Adipocyte (in vitro differentiated cells): ENCODE data around the gene ZSCAN2.

ENCODE experiments used
- DNase-seq: peaks from one replicate; pipeline ENCODE4 v3.0.0-alpha.2; 2015; ENCODE audit warnings: low read depth
- H3K27me3 ChIP-seq: replicated peaks from 2 replicates; pipeline ENCODE4 v1.7.0; 2013; ENCODE audit warnings: mild to moderate bottlenecking, low read length, moderate library complexity; ENCODE audit not compliant: control insufficient read depth, insufficient read depth
- H3K36me3 ChIP-seq: 2 replicates; pipeline ENCODE4 v1.7.0; 2013; ENCODE audit warnings: low read length, mild to moderate bottlenecking, moderate library complexity; ENCODE audit not compliant: control insufficient read depth, insufficient read depth, severe bottlenecking
- H3K4me1 ChIP-seq: 2 replicates; pipeline ENCODE4 v1.7.0; 2013; ENCODE audit warnings: mild to moderate bottlenecking, low read length, moderate library complexity; ENCODE audit not compliant: control insufficient read depth, insufficient read depth
- H3K4me3 ChIP-seq: 2 replicates; pipeline ENCODE4 v1.7.0; 2013; ENCODE audit warnings: mild to moderate bottlenecking, low read length, moderate library complexity
- H3K9ac ChIP-seq: 2 replicates; pipeline ENCODE4 v1.7.0; 2013; ENCODE audit warnings: mild to moderate bottlenecking, low read length, moderate library complexity
- H3K9me3 ChIP-seq: 2 replicates; pipeline ENCODE4 v1.7.0; 2013; ENCODE audit warnings: mild to moderate bottlenecking, low read length, moderate library complexity; ENCODE audit not compliant: control insufficient read depth

The ZSCAN2 gene

DNA sequence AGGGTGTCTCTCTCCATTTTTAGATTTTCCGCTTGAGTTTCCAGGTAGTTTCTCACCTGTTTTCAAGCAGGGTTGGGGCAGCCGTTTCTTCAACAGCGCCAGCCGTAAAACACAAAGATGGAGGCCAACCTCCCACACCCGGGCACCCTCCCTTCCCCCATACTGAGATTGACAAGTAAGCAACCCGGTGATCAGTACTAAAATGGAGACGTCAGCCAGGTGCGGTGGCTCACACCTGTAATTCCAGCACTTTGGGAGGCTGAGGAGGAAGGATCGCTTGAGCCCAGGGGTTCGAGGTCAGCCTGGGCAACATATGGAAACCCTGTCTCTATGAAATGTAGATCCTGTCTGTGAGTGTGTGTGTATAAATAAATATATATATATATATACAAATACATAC is 903 bp upstream of the ZSCAN2 start:
- DNase-seq = no peak

DNA sequence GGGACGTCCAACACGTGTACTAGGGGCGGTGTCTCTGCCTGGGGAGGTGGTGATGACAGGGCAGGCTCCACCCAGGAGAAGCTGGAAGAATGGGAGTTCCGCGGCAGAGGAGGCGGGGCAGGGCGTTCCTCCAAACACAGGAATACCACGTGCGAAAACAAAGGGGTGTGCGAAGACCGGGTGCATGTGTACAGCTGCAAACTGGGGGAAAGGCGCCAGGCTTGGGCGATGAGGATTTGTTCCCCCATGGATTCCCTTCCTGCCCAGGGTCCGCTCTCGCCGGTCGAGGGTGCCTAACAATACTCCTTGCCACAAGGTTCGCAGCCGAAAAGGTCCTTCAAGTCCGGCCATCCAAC is 500 bp upstream of the ZSCAN2 start:
- no peaks in the 10 kb centered on the region for H3K4me1 ChIP-seq
- peak overlapping the region; percentile 95 for H3K4me3 ChIP-seq
- peaks cover 6% of the 10 kb centered on the region for H3K36me3 ChIP-seq
- peak; percentile 91 for DNase-seq
- no peaks in the 10 kb centered on the region for H3K27me3 ChIP-seq
- H3K9ac ChIP-seq = peak overlapping the region; percentile 85
- no peaks in the 10 kb centered on the region for H3K9me3 ChIP-seq

More for the DNA sequence above, 903 bp upstream of the ZSCAN2 start:
- H3K36me3 ChIP-seq = peaks cover 6% of the 10 kb centered on the region
- H3K9me3 ChIP-seq = no peaks in the 10 kb centered on the region
- no peak overlapping the region for H3K4me3 ChIP-seq
- H3K4me1 ChIP-seq = no peaks in the 10 kb centered on the region
- no peak overlapping the region for H3K9ac ChIP-seq
- no peaks in the 10 kb centered on the region for H3K27me3 ChIP-seq

DNA sequence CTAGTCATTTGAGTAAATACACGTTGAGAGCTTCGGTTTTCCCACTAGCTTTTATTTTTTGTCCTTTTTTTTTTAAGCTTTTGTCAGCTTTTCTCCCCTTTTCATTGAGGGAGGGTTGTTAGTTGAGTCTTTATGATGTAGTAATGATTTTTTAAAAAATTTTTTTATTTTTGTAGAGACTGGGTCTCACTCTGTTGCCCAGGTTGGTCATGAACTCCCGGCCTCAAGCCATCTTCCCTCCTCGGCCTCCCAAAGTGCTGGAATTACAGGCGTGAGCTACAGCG is 688 bp downstream of the ZSCAN2 start:
- no peaks in the 10 kb centered on the region for H3K27me3 ChIP-seq
- no peak for DNase-seq

DNA sequence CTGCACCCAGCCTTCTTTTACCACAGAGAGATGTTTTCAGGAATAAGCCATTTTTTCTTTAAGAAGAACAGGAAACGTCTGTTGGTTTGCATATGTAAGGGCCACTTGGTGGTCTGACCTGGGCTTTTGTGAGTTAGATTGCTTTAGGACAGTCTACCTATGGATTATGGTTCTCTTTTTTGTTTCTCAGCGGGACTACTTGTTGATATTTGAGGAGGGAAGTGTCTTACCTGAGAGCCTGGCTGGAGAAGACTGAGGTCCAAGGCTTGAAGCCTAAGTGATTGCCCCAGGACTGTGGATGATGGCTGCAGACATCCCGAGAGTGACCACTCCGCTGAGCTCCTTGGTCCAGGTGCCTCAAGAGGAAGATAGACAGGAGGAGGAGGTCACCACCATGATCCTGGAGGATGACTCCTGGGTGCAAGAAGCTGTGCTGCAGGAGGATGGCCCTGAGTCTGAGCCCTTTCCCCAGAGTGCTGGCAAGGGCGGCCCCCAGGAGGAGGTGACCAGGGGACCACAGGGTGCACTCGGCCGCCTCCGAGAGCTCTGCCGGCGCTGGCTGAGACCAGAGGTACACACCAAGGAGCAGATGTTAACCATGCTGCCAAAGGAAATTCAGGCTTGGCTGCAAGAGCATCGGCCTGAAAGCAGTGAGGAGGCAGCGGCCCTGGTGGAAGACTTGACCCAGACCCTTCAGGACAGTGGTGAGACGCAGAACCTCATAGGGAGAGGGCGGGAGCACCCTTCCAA is 3.0 kb downstream of the ZSCAN2 start:
- peaks cover 6% of the 10 kb centered on the region for H3K36me3 ChIP-seq
- no peaks in the 10 kb centered on the region for H3K9me3 ChIP-seq
- H3K4me1 ChIP-seq = no peaks in the 10 kb centered on the region
- no peak overlapping the region for H3K4me3 ChIP-seq
- H3K27me3 ChIP-seq = no peaks in the 10 kb centered on the region
- H3K9ac ChIP-seq = no peak overlapping the region
- no peak for DNase-seq

More for the DNA sequence above, 688 bp downstream of the ZSCAN2 start:
- peaks cover 6% of the 10 kb centered on the region for H3K36me3 ChIP-seq
- H3K9me3 ChIP-seq = no peaks in the 10 kb centered on the region
- no peaks in the 10 kb centered on the region for H3K4me1 ChIP-seq
- peak overlapping the region; percentile 85 for H3K9ac ChIP-seq
- H3K4me3 ChIP-seq = peak overlapping the region; percentile 95

DNA sequence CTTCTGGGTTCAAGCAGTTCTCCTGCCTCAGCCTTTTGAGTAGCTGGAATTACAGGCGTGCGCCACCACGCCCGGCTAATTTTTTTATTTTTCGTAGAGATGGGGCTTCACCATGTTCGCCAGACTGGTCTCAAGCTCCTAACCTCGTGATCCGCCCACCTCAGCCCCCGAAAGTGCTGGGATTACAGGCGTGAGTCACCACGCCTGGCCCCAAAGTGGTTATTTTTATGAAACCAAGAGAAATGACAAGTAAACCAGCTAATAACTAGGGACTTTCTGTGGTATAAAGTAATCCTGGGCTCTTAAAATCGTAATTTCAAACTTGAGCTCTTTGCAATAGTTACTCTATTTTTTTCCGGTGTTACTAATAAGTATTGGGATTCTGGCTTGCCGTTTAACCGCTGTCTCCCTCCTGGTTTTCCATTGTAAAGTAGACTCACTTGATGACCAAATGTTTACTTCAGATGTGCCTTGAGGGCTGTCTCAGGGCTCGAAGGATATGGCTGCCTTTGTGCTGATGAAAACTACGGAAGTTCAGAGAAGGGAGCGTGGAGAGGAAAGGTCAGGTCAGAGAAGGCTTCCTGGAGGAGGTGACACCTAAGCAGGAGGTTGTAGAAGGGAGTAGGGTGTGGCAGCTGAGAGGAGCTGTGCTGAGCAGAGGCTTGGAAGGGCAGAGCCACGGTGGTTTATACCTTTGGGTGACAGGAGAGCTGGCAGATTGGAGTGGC is 4.2 kb downstream of the ZSCAN2 start:
- H3K36me3 ChIP-seq = peaks cover 6% of the 10 kb centered on the region
- no peaks in the 10 kb centered on the region for H3K4me1 ChIP-seq
- no peaks in the 10 kb centered on the region for H3K27me3 ChIP-seq
- no peak overlapping the region for H3K9ac ChIP-seq
- no peak overlapping the region for H3K4me3 ChIP-seq
- no peaks in the 10 kb centered on the region for H3K9me3 ChIP-seq
- DNase-seq = peak; percentile 12

DNA sequence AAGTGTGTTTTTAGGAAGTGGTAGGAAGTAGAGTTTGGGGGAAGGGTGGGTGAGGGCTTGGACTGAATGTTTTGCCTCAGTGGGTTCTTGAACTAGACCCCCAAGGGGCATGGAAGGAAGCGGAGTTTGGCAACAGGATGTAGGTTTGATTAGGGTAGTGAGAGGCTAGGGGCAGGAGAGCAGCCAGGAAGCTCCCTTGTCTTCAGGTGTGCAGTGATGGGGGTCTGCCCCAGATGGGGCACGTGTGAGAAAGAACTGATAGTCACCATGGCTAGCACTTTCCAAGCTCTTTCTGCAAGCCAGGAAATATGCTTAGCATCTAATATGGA is 4.7 kb downstream of the ZSCAN2 start:
- no peak for DNase-seq
- H3K9ac ChIP-seq = no peak overlapping the region
- H3K36me3 ChIP-seq = peaks cover 6% of the 10 kb centered on the region
- H3K4me3 ChIP-seq = no peak overlapping the region
- no peaks in the 10 kb centered on the region for H3K9me3 ChIP-seq
- H3K4me1 ChIP-seq = no peaks in the 10 kb centered on the region
- H3K27me3 ChIP-seq = no peaks in the 10 kb centered on the region

DNA sequence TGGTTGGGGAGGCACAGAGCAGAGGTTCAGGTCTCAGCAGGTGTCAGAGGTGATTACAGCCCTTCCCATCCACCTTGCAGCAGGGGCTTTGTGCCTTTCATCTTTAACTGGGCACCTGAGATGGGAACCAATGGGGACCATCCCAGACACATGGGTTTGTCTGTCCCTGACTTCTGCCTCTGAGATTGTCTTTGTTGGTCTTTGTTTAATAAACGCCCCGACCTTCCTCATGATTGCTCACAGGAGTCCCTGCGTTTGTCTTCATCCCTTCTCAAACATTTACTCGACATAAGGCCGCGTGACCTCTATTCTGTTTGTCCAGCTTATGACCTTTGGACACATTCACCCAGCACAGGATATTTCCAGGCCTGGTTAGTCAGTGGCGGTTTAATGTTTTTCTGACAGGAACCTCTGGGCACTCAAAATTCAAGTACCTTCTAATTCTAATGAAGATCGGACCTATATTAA is 5.9 kb downstream of the ZSCAN2 start:
- Histone ChIP-seq H3K9me3 (no peaks in the 10 kb centered on the region), H3K27me3 (no peaks in the 10 kb centered on the region), H3K4me1 (no peaks in the 10 kb centered on the region), H3K4me3 (no peak overlapping the region), H3K9ac (no peak overlapping the region), H3K36me3 (peaks cover 6% of the 10 kb centered on the region)
- DNase-seq = no peak

DNA sequence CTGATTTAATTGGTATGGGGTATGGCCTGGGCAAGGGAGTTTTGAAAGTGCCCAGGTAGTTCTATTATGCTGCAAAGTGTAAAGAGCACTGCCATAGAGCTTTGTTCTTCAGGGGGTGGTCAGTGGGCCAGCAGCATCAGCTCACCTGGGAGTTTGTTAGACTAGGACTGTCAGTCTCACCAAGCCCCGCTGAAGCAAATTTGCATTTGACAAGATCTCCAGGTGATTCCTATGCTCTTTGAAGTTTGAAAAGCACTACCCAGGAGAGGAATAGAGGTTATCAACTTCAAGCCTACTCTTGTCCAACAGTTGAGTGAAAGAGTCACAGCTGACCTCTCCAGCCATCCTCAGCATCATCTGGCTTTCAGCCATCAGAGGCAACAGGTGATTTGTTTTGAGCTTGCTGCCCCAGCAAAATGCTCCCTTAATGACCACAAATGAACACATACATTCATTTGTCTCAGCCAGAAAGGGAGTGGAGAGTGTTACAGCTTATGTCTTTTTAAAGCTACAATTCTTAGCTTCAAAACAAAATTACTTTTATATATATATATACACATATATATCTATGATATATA is 8.0 kb downstream of the ZSCAN2 start:
- Histone ChIP-seq H3K36me3 (peaks cover 6% of the 10 kb centered on the region), H3K9me3 (no peaks in the 10 kb centered on the region), H3K4me1 (no peaks in the 10 kb centered on the region), H3K9ac (no peak overlapping the region), H3K4me3 (no peak overlapping the region), H3K27me3 (no peaks in the 10 kb centered on the region)
- no peak for DNase-seq

DNA sequence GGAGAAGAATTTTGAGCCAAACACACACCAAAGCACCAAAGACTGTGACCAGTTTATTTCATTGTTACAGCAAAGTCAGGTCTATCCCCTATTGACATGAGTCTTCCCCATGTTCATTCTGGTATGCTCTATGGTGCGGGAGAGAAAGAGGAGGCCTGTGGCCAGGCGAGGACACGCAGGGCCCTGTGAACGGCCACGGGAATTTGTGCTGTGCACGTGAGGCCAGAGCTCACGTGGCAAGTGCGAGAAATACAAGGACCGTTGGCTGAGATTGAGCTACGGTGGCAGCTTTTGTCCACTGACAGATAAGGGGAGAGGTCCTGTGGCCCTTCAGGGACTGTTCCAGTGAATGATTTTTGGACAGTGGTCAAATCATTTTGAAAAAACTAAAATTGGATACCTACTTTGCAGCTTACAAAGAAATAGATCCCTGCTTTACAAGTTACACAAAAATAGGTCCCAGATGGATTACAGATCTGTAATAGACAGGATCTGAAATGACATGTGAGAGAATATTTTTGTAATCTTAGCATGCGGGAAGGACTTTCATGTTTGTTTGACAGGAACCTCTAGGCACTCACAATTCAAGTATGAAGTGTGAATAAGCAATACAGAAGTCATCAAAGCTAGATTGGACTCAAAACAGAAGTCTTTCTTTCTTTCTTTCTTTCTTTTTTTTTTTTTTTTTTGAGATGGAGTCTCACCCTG is 9.2 kb downstream of the ZSCAN2 start:
- Histone ChIP-seq H3K9me3 (no peaks in the 10 kb centered on the region), H3K4me1 (no peaks in the 10 kb centered on the region), H3K36me3 (no peaks in the 10 kb centered on the region), H3K4me3 (no peak overlapping the region), H3K27me3 (no peaks in the 10 kb centered on the region), H3K9ac (no peak overlapping the region)
- DNase-seq = no peak

DNA sequence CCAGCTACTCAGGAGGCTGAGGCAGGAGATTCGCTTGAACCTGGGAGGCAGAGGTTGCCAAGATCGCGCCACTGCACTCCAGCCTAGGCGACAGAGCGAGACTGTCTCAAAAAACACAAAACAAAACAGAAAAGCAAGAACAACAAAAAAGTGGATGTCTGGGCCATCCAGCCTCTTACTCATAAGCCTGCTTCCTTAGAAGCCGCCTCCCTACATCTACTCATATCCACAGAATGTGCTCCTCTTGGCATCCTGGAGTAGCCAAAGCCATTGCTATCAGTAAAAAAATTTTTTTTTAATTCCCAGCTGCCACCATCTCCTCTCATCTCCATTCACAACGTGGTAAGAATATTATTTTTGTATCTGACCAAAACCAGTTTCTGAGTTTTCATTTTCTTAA is 10.8 kb downstream of the ZSCAN2 start:
- no peaks in the 10 kb centered on the region for H3K4me1 ChIP-seq
- no peak overlapping the region for H3K4me3 ChIP-seq
- no peaks in the 10 kb centered on the region for H3K36me3 ChIP-seq
- no peaks in the 10 kb centered on the region for H3K27me3 ChIP-seq
- peak; percentile 21 for DNase-seq
- H3K9ac ChIP-seq = no peak overlapping the region
- no peaks in the 10 kb centered on the region for H3K9me3 ChIP-seq

DNA sequence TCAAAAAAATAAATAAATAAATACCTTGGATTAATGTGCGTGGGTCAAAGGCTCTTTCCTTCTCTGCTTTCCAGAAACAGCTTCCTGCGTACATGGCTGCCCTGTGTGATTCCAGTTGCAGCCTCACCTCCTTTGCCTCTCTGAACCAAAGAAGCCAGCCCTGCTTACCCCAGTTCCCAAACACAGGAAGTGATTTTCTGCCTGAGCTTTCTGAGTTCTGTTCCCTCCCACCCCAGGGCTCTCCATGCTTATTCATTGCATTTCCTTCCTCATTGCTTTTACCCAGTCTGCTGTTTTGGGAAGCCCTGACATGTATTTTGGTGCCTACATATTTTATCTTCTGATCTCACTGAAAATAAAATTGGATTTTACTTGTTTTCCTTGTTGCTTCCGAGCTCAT is 15.4 kb downstream of the ZSCAN2 start:
- H3K4me3 ChIP-seq = no peak overlapping the region

More for the DNA sequence above, 15.4 kb downstream of the ZSCAN2 start:
- Histone ChIP-seq H3K27me3 (no peaks in the 10 kb centered on the region), H3K9ac (no peak overlapping the region), H3K36me3 (peaks cover 11% of the 10 kb centered on the region), H3K9me3 (peaks cover 15% of the 10 kb centered on the region), H3K4me1 (no peaks in the 10 kb centered on the region)
- no peak for DNase-seq
